NCI-H2107 treated with DMSO at 0.1 percent for 48 hours (cell line): ENCODE measurements around the gene CSTF1.
"Not testable (repeated sequence)": the region's sequence is repeated elsewhere in the genome, so short reads cannot be mapped to it uniquely, and the experiment has no call there.

Experiments used
- DNase-seq: peaks from one replicate; lab custom pipeline; 2025; ENCODE audit not compliant: unreplicated experiment; lab: John Stamatoyannopoulos, UW

The CSTF1 gene

DNA sequence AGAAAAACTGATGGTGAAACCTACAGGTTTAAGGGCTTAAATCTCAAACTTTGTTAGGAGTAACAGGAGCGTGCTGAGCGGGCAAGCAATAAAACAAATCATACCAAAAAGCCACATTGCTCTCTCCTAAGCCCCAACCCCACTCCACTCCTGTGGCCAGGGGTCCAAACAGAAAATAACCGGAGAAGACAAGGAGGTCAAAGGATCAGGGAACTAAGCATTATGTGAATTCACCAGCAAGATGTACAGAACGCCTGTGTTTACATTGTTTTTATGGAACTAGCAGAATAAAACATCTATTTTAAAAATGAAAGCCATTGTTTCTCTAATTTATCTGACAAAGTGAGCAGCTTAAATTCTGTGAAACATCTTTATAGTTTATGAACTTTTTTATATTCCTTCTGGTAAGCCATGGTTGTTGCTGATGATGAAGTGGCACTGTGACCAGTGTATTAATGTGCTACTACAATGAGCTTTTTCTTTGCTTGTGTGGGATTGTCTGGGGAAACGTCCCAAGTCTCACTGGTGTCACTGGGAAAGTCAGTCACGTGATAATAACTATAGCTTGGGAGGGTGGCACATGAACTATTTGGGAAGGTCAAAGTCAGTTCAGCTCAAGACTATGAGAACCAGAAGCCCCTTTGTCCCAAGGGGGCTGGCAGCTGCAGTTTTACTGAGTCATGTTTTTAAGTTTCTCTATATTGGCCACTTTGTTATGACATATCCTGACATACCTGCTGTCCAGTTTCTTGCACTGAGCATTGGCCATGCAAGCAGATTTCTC lies 23.9 kb upstream of the CSTF1 start:
- DNase-seq, result no peak

DNA sequence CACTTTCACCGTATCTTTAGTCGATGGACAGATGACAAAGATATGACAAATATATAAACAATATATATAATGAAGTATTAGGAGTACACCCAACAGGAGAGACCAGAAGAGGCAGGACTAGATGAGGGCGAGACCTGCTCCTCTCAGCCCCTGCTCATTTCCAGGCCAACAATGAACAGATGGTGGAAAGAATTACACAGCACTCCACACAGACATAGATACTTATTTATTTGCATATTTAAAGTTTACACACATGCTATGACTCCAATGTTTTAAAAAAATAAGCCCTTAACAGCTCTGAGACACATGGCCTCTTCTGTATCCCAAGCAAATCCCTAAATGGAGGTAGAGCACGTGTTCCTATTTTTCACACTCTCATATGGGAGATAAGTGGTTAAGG lies 23.3 kb upstream of the CSTF1 start:
- DNase-seq, result no peak

DNA sequence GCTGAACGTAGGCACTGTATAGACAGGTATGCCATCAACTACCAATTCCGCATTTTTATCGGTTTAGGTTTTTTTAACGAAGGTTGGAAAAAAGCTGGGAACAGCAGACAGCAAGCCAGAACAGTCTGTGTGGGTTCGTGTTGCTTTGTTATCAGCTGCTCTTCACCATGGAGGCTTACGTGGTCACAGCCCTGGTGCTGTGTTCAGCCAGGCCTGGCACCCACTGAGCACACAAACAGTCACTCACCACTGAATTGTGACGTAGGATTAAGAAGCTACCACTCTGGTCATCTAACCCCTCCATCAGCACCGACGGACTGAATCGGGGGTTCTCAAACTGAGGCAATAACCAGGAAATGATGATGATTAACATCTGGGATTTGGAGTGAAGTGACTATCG lies 20.5 kb upstream of the CSTF1 start:
- no peak for DNase-seq

DNA sequence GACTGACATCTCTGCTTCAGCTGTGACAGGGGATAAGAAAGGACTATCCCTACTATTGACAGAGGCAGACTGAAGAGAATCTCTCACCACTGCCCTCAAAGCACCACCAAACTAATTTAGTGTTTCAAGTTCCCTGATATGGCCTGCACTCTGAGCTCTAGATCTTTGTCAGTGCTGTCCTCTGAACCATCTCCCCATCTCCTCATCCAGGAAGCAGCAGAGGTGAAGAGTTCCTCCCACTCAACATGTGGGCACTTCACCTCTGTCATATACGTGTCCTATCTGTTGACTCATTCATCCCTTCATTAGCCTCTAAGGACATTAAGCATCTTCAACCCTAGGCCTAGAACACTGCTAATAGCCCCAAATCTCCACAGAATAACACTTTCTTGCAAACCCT lies 19.6 kb upstream of the CSTF1 start:
- DNase-seq, result no peak

DNA sequence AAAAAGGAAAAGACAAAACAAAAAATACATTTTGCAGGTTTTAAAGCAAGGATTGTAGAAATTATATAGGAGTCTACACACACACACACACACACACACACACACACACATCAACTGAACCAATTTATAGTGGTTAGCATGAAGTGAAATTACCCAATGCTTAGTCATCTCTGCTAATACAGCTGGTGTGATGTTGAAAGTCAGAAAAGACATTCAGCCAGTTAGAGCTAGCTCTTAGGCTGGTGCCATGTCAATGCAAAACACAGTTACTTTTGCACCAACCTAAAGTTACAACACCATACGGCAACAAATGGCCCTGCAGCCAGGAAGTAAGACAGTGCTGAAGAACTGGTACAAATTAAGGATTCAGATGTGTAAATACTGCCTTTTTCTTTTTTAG lies 18.5 kb upstream of the CSTF1 start:
- DNase-seq, result no peak

DNA sequence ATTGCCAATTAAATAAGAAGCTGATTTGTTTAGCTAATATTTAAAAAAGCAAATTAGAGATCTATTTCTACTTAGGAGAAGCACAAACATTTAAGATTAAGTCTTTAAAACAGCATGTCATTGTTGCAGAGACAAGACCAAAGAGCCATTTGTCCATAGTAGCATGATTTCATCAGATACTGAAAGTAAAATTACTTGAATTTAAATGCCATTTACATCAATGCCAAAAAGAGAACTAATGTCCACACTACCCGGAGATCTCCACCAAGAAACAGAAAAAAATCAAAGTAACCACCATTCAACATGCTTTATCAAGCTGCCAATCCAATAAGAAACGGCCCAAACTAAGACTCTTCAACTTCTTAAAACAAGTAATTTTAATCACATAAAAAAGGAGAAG lies 16.1 kb upstream of the CSTF1 start:
- no peak for DNase-seq

DNA sequence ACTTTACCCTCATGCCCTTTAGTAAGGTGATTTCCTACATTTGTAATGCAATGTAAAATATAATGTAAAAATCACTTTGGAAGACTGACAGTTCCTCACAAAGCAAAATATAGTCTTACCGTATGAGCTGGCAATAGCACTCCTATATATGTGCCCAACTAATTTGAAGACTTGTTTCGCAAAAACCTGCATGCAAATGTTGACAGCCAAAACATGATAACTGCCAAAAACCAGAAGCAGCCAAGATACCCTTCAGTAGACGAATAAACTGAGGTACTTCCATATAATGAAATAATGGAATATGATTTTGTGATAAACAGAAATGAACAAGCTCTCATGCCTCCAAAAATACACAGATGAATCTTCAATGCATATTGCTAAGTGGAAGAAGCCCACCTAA lies 14.1 kb upstream of the CSTF1 start:
- no peak for DNase-seq

DNA sequence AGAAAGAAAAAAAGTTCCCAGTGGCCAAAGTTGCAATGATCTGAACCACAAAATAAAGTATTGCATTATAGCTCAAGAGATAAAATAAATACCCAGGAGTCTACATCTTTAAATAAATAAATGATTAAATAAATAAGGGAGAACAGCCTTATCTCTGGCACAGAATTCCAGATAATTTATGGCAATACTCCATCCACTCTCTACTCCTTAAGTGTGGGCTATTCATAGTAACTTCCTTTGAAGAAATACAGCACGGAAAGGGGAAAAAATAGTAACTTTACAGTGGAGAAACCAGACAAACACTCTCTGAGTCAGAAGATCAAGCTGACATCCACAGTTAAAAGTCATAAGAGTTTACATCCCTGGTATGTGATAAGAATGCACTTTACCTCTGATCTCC lies 12.1 kb upstream of the CSTF1 start:
- DNase-seq, result no peak

DNA sequence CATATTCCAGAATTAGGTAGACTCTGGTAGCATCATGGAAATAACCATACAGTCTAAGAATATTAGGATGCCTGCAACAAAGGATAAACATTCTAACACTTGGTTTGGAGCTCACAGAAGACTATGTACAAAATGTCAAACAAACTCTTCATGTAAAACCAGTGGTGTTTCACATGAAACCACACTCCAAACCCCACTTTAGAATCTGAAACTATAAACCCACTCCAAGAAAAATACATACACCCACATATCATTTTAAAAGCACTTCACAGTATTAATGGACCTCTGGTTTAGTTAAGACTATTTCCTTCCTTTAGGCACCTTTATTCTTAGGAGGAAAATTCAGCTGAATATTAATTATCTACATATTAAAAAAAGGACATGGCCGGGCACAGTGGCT lies 10.9 kb upstream of the CSTF1 start:
- no peak for DNase-seq

DNA sequence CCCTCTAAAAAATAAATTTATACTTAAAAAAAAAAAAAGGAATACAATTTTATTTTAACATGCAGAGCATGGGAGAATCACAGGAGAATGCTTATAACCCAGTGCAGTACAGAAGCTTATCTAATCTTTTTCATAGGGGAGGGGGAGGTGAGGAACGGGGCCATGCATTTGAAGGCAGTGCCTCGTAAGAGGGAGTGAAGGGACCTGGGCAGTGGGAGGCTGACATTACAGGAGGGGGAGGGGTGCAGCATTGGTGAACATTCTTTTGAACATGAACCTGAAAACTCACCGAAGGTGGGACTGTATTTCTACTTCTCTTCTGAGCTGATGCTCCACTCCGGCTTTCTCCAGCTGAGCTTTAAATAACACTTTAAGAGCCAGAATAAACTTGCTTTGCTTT lies 9.7 kb upstream of the CSTF1 start:
- DNase-seq, result no peak

DNA sequence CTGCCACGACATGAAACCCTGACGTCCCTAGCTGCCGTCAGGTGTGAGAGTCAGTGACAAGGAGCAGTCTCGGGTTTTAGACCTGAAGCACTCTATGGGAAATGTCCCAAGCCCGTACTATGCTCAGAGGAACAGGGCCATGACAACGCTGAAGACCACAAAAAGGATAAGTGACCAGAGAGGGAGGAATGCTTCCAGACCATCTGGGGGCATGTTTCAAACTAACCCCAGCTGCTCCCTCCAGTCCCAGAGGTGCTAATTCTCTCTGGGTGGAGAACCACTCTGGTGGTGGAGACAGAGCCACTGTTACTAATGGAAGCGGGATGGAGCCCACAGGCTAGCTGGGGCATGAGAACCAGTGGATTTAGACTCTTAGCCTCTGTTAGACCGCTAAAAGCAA lies 9.1 kb upstream of the CSTF1 start:
- no peak for DNase-seq

DNA sequence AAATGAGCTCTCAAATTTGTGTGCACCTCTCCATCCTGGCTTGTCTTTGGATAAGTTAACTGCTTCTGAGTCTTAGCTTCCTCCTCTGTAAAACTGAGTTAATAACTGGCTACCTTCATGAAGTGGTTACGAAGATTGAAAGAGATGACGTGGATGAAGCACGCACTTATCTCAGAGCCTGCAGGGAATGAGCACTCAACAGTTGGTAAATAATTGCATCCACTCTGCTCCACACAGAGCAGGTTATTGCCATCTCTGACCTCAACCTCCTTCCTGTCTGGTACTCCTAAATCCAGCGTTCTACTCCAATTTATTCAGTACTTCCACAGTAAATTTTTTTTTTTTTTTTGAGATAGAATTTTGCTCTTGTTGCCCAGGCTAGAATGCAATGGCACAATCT lies 7.3 kb upstream of the CSTF1 start:
- no peak for DNase-seq

DNA sequence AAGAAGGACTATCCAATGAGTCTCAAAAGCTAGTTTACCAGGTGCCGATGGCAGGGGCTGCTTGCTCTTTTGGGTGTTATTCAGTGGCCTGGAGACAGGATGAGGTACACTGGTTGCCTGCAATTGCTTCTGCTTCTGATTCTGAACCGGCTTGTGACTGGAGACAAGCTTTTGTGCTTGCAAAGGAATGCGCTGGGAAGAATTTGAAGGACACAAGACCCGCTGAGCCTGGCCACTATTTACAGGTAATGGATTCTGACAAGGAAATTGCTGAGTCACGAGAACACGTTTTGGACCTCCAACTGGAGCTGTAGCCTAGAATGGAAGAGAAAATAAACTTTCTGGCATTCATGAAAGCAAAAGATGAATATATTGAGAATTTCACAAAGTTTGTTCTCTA lies 6.2 kb upstream of the CSTF1 start:
- DNase-seq, result no peak

DNA sequence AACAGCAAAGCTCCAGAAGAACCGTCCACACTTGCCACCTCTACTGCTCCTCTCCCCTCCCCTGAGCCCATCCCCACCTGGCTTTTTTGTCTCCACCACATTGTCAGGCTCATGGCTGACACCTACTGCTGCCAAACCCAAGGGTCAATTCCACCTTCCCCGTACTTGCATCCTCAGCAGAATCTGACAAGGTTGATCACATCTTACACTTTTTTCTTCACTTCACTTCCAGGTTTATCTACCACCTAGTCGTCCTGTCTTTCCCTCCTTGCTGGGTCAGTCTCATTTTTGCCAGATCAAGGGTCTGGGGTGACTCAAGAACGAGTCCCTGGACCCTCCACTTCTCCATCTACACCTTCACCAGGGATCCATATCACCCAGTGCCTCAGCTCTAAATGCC lies 3.6 kb upstream of the CSTF1 start:
- no peak for DNase-seq

DNA sequence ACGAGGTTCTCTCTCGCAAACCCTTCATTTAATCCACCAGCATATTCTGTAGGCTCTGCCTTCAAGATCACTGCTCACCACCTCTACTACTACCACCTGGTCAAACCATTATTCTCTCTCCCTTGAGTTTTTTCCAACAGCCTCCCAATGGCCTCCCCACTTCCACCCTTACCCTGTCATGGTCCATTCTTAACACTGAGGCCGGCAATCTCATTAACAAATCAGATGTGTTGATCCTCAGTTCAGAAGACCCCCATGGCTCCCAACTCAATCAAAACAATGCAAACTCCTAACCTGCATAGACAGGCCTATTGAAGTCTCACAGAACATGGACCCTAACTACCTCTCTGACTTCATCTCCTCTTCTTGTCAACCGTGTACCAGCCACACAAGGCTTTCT lies 2.6 kb upstream of the CSTF1 start:
- DNase-seq, result no peak

DNA sequence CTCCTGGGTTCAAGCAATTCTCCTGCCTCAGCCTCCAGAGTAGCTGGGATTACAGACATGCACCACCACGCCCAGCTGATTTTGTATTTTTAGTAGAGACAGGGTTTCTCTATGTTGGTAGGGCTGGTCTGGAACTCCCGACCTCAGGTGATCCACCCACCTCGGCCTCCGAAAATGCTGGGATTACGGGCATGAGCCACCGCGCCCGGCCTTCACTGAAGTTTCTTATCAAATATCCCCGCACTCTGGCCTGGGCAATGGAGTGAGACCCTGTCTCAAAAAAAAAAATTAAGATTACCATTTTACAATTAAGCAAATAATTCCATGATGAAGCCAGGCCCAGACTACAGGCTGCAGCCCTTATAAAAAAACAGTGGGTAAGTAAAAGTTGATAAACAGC lies 2.0 kb upstream of the CSTF1 start:
- DNase-seq, result not testable (repeated sequence)

DNA sequence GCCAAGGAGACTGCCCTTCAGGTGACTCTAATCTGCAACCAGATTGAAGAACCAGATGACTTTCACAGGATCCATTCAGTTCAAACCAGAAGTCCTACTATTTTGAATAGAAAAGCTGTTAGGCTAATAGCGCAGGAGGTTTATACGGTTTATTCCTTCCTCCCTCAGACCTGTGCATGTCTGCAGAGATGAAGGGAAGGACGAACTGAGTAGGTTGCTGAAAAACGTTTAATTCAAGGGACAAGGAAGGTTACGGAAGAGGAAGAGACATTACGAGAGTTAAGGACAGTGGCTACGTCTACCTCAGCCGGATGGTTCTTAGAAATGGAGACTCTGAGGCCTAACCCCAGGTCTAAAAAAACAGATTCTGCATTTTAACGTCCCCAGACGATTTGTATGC lies 1.4 kb upstream of the CSTF1 start:
- DNase-seq, result no peak

DNA sequence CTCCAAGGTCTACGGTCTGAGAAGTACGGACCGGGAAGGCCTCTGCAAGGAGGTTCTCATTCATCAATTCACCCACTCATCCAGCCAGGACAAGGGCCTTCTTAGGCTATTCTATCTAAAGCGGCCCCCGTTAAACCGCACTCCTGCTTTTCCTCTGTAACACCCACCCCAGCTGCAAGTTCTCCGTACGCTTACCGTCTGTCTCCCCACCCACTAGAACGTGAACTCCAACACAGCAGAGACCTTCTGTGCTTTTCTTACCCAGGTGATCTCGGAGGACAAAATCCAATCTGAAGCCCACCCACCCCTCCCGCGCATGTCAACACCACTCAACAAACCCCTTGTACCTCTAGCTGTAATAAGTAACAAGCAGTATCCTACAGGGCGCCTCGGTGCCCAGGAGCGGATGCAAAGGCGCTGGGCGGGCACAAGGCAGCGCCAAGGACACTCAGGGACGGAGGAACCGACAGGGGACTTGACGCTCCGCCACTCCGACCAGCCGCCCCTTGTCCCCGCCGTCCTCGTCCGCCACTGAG lies 781 bp upstream of the CSTF1 start:
- no peak for DNase-seq

DNA sequence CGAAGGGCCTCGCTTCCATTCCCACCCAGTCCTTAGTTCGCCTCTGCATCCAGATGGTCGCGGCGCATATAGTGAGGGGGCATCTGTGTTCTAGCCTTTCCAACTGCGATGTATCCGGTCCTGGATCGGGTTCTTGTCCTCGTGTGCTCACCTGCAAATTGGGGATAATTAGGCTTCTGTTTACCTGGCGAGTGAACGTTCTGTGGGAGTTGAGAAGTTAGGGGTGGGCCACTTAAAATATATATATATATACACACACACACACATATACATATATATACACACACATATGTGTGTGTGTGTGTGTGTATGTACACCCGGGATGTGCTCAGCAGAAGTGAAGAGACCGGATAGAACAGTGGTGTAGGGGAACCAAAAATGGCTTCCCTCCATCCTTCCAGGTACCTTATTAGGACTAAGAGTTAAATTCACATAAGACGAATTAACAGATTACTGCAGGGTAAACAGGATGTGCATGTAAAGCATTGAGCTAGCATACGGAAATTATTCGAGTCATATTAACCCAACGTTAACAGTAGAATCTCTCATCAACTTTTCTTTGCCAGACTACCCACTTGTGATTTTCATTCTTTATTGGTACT lies 537 bp downstream of the CSTF1 start:
- no peak for DNase-seq

DNA sequence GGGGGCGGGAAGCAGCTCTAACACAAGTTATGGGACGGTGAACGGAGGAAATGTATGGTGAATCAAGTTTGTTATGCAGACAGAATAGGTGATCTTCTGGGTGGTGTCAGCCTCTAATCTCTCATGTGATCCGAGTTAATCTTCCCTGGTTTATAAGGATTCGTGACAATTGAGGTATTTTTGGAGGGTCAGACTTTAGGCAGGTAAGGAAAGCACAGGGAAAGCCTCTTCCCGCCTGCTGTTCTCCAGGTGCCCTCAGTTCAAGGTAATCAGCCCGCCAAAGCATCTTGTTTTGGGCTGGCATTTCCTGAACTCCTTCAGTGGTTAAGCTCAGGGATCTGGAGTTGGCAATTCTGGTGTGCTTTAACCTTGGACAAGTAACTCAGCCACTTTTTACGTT lies 1.2 kb downstream of the CSTF1 start:
- no peak for DNase-seq

DNA sequence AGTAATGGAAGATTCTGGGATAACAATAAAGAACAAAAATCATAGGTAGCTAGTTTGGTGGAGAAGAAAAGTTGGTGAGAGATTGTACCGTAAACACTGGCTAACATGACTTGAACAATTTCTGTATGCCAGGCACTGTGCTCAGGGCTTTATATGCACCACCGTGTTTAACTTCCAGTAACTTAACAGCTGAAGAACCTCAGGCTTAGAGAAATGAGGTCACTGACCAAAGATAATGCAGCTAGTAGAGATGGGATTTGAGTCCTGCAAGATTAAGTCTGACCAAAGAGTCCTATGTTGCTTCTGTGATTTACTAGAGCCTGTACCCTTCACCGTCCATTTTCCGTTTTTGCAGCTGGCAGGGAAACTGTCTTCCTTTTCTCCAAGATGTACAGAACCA lies 2.7 kb downstream of the CSTF1 start:
- no peak for DNase-seq

DNA sequence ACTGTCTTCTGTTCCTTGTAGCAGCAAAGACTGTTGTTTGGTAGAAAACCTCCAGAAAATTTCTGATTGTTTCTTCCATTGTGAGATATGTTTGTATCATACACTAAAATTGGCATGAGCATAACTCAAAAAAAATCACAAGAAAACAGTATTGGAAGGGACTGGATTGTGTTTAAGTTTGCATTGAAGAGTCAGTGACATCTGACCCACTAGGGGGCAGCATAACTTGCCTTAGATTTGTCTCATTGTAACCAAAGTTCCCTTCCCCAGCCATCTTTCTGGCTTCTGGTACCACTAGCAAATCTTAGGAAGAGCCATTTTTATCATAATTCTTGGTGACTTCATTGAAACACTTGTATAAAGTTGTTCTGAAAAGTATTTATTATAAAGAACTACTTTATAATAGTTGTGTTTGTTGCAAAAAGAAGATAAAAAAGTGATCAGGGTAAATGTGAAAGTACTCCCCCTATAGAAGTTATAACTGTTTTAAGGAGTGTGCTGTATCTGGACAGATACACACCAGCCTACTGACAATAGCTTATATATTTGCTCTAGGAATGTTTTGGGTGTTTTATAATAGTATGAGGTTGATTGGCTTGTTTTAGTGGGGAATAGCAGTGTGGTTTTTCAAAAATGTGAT lies 7.7 kb downstream of the CSTF1 start:
- DNase-seq, result no peak
